ACC112 (cell line): ENCODE data around the gene PIAS2.

Experiments used
- H2AFZ ChIP-seq: fragments of 200-600 bp; sonication (generic); one replicate; pipeline ENCODE4 v1.6.0; 2017; ENCODE audit warnings: antibody characterized with exemption, low read length; ENCODE audit not compliant: unreplicated experiment
- H3K27ac ChIP-seq: fragments of 200-600 bp; sonication (generic); 2 replicates; pipeline ENCODE4 v1.5.1; 2014; ENCODE audit warnings: low read depth, mild to moderate bottlenecking, antibody characterized with exemption, low read length, moderate library complexity
- H3K27me3 ChIP-seq: fragments of 200-600 bp; sonication (generic); 2 replicates; pipeline ENCODE4 v1.6.1; 2014; ENCODE audit warnings: mild to moderate bottlenecking, antibody characterized with exemption, low read length, moderate library complexity, mixed read lengths; ENCODE audit not compliant: insufficient read depth
- H3K36me3 ChIP-seq: fragments of 200-600 bp; sonication (generic); 2 replicates; pipeline ENCODE4 v1.6.1; 2016; ENCODE audit warnings: mild to moderate bottlenecking, antibody characterized with exemption, low read length, moderate library complexity, mixed read lengths; ENCODE audit not compliant: insufficient read depth
- H3K4me1 ChIP-seq: fragments of 200-600 bp; sonication (generic); one replicate; pipeline ENCODE4 v1.6.1; 2016; ENCODE audit warnings: low read length, mixed read lengths; ENCODE audit not compliant: insufficient read depth, unreplicated experiment, control insufficient read depth
- H3K4me3 ChIP-seq: fragments of 200-600 bp; sonication (generic); 2 replicates; pipeline ENCODE4 v1.5.1; 2014; ENCODE audit warnings: mild to moderate bottlenecking, low read depth, low read length
- H3K79me2 ChIP-seq: fragments of 200-600 bp; sonication (generic); one replicate; pipeline ENCODE4 v1.6.0; 2016; ENCODE audit warnings: low read length; ENCODE audit not compliant: control insufficient read depth, unreplicated experiment, insufficient read depth

PIAS2 gene

GRCh38 chr18:46899274-46899948 lies 17.9 kb downstream of the PIAS2 start:
- Histone ChIP-seq H3K36me3 (peaks cover 9% of the 10 kb centered on the region), H3K4me3 (0 out of 2 replicates have a peak overlapping the region, but pooled peaks have one; percentile 32), H2AFZ (no peak overlapping the region), H3K79me2 (peaks cover 66% of the 10 kb centered on the region), H3K27ac (no peak overlapping the region), H3K27me3 (no peaks in the 10 kb centered on the region), H3K4me1 (no peaks in the 10 kb centered on the region)

- Histone ChIP-seq H3K79me2 (peaks cover 67% of the 10 kb centered on the region), H3K4me3 (no peak overlapping the region), H3K36me3 (peaks cover 21% of the 10 kb centered on the region), H3K27me3 (no peaks in the 10 kb centered on the region), H3K4me1 (no peaks in the 10 kb centered on the region), H3K27ac (no peak overlapping the region), H2AFZ (no peak overlapping the region)
Observed at GRCh38 chr18:46894124-46894523, 23.2 kb downstream of the PIAS2 start.

GRCh38 chr18:46893360-46893759 lies 23.9 kb downstream of the PIAS2 start:
- Histone ChIP-seq H3K36me3 (peaks cover 29% of the 10 kb centered on the region), H3K4me1 (no peaks in the 10 kb centered on the region), H3K27ac (no peak overlapping the region), H3K27me3 (no peaks in the 10 kb centered on the region), H3K79me2 (peaks cover 70% of the 10 kb centered on the region), H3K4me3 (no peak overlapping the region), H2AFZ (no peak overlapping the region)

- Histone ChIP-seq H3K27me3 (no peaks in the 10 kb centered on the region), H3K79me2 (peaks cover 68% of the 10 kb centered on the region)
Observed at GRCh38 chr18:46892842-46893241, 24.5 kb downstream of the PIAS2 start.

GRCh38 chr18:46891742-46892214 lies 25.5 kb downstream of the PIAS2 start:
- no peaks in the 10 kb centered on the region for H3K4me1 ChIP-seq
- no peak overlapping the region for H3K4me3 ChIP-seq
- no peaks in the 10 kb centered on the region for H3K27me3 ChIP-seq
- no peak overlapping the region for H2AFZ ChIP-seq
- peaks cover 33% of the 10 kb centered on the region for H3K36me3 ChIP-seq
- H3K27ac ChIP-seq = no peak overlapping the region
- peaks cover 65% of the 10 kb centered on the region for H3K79me2 ChIP-seq

More at GRCh38 chr18:46892842-46893241, 24.5 kb downstream of the PIAS2 start:
- no peak overlapping the region for H3K4me3 ChIP-seq
- no peaks in the 10 kb centered on the region for H3K4me1 ChIP-seq
- H3K27ac ChIP-seq = no peak overlapping the region
- H2AFZ ChIP-seq = no peak overlapping the region
- H3K36me3 ChIP-seq = peaks cover 33% of the 10 kb centered on the region

- Histone ChIP-seq H3K4me1 (no peaks in the 10 kb centered on the region), H3K4me3 (no peak overlapping the region), H2AFZ (no peak overlapping the region), H3K79me2 (peaks cover 48% of the 10 kb centered on the region), H3K36me3 (peaks cover 30% of the 10 kb centered on the region), H3K27ac (no peak overlapping the region), H3K27me3 (no peaks in the 10 kb centered on the region)
Observed at GRCh38 chr18:46888965-46889364, 28.3 kb downstream of the PIAS2 start.

GRCh38 chr18:46886893-46887292 lies 30.4 kb downstream of the PIAS2 start:
- no peaks in the 10 kb centered on the region for H3K27me3 ChIP-seq
- H3K27ac ChIP-seq = no peak overlapping the region
- peaks cover 30% of the 10 kb centered on the region for H3K79me2 ChIP-seq
- H3K36me3 ChIP-seq = peaks cover 30% of the 10 kb centered on the region
- no peak overlapping the region for H3K4me3 ChIP-seq
- H3K4me1 ChIP-seq = no peaks in the 10 kb centered on the region
- no peak overlapping the region for H2AFZ ChIP-seq

GRCh38 chr18:46883180-46883579 lies 34.1 kb downstream of the PIAS2 start:
- no peaks in the 10 kb centered on the region for H3K27me3 ChIP-seq
- peaks cover 21% of the 10 kb centered on the region for H3K36me3 ChIP-seq
- no peak overlapping the region for H2AFZ ChIP-seq
- H3K79me2 ChIP-seq = peaks cover 12% of the 10 kb centered on the region
- no peaks in the 10 kb centered on the region for H3K4me1 ChIP-seq
- H3K4me3 ChIP-seq = no peak overlapping the region
- H3K27ac ChIP-seq = no peak overlapping the region

- no peak overlapping the region for H3K4me3 ChIP-seq
- no peak overlapping the region for H3K27ac ChIP-seq
- H3K4me1 ChIP-seq = no peaks in the 10 kb centered on the region
- H3K27me3 ChIP-seq = no peaks in the 10 kb centered on the region
- peaks cover 40% of the 10 kb centered on the region for H3K36me3 ChIP-seq
- H3K79me2 ChIP-seq = peaks cover 9% of the 10 kb centered on the region
- no peak overlapping the region for H2AFZ ChIP-seq
Observed at GRCh38 chr18:46877329-46877987, 39.8 kb downstream of the PIAS2 start.

- no peak overlapping the region for H3K27ac ChIP-seq
- no peaks in the 10 kb centered on the region for H3K27me3 ChIP-seq
- H3K4me1 ChIP-seq = no peaks in the 10 kb centered on the region
- no peaks in the 10 kb centered on the region for H3K36me3 ChIP-seq
- peaks cover 25% of the 10 kb centered on the region for H3K79me2 ChIP-seq
- no peak overlapping the region for H2AFZ ChIP-seq
- H3K4me3 ChIP-seq = no peak overlapping the region
Observed at GRCh38 chr18:46868169-46868921, 49.0 kb downstream of the PIAS2 start.
